Suppressor macrophage treated with lipopolysaccharide for 1 hour (primary cell): Measurements from ENCODE around the gene CHCHD1.
"Not testable (repeated sequence)": the region's sequence is repeated elsewhere in the genome, so short reads cannot be mapped to it uniquely, and the experiment has no call there.

Source experiments
- DNase-seq, 3 donors: peaks; one replicate each; pipeline ENCODE4 v3.0.0-alpha.2; 2020 to 2022

Gene CHCHD1

DNA sequence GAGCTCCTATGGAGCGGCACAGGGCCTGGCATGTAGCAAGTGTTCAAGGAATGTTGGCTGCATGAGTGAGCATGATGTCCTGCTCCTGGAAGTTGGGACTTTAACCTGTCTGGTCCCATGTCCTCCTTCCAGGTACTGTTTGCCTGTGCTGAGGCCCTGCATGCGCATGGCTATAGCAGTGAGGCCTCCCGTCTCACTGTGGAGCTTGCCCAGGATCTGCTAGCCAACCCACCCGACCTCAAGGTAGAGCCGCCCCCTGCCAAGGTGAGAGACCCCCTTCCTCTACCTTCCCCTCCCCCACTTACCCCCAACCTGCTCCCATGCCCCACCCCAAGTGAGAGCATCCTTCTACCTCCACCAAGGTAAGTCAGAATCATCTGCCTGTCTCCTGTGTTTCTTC is 11.6 kb downstream of the CHCHD1 start:
- no peak for DNase-seq

- DNase-seq: not testable (repeated sequence)
These were observed 13.6 kb downstream of the CHCHD1 start for GRCh38 chr10:73795491-73795890.

- not testable (repeated sequence) for DNase-seq
These were observed 14.2 kb downstream of the CHCHD1 start for GRCh38 chr10:73796035-73796434.

GRCh38 chr10:73796766-73797165 is 14.9 kb downstream of the CHCHD1 start:
- no peak for DNase-seq

- no peak for DNase-seq
These were observed 15.6 kb downstream of the CHCHD1 start for GRCh38 chr10:73797324-73798025.

DNA sequence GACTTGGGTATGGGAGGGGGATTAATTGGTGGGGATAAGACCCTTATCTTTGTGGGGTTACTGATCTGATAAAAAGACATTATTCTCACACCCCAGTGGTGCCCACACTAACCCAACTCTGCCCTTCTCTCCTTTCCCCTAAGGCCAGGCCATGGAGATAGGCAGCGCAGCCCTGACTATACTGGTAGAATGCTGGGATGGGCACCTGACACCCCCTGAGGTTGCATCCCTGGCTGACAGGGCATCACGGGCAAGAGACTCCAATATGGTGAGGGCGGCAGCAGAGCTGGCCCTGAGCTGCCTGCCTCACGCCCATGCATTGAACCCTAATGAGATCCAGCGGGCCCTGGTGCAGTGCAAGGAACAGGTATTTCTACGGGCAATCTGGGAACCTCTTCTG is 16.2 kb downstream of the CHCHD1 start:
- no peak for DNase-seq

GRCh38 chr10:73798927-73799560 is 17.2 kb downstream of the CHCHD1 start:
- no peak for DNase-seq

DNA sequence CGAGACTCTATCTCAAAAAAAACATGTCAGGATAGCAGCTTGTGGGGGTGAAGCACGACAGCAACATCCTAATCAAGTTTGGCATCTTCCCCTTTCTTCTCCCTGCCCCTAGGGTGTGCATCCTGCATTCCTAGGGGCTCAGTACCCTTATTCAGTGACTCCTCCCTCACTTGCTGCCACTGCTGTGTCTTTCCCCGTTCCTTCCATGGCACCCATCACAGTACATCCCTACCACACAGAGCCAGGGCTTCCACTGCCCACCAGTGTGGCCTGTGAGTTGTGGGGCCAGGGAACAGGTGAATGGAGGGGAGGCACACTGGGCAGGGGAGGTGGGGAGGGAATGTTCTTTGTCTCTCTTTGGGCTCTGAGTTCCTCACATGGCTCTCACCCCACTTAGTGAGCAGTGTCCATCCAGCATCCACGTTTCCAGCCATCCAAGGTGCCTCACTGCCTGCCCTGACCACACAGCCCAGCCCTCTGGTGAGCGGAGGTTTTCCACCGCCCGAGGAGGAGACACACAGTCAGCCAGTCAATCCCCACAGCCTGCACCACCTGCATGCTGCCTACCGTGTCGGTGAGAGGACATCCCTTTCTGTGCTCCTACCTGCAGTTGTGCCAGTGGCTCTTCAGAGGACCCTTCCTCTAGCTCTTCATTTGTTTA is 18.2 kb downstream of the CHCHD1 start:
- no peak for DNase-seq

DNA sequence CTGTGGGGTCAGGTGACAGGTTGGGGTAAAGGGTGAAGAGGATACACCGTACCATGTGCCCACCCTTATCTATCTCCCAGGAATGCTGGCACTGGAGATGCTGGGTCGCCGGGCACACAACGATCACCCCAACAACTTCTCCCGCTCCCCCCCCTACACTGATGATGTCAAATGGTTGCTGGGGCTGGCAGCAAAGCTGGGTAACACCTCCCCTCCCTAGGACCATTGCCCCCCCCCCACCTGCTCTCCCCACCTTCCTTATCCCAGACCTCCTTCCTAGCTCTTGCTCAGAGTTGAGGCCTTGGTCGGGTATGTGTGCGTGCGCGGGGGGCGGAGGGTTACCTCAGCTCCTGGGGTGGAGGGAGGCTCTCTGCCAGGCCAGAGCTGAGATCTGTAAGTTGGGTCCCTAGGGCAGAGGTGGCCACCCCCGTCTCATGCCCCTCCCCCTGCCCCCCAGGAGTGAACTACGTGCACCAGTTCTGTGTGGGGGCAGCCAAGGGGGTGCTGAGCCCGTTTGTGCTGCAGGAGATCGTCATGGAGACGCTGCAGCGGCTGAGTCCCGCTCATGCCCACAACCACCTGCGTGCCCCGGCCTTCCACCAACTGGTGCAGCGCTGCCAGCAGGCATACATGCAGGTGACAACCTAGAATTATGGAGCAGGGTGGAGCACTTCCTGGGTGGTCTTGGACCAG is 18.9 kb downstream of the CHCHD1 start:
- no peak for DNase-seq

DNA sequence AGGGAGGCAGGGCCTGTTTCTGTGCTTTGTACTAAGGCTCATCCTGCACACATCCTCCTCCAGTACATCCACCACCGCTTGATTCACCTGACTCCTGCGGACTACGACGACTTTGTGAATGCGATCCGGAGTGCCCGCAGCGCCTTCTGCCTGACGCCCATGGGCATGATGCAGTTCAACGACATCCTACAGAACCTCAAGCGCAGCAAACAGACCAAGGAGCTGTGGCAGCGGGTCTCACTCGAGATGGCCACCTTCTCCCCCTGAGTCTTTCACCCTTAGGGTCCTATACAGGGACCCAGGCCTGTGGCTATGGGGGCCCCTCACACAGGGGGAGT is 19.4 kb downstream of the CHCHD1 start:
- no peak for DNase-seq

- DNase-seq: no peak
These were observed 20.6 kb downstream of the CHCHD1 start for GRCh38 chr10:73802276-73802991.

DNA sequence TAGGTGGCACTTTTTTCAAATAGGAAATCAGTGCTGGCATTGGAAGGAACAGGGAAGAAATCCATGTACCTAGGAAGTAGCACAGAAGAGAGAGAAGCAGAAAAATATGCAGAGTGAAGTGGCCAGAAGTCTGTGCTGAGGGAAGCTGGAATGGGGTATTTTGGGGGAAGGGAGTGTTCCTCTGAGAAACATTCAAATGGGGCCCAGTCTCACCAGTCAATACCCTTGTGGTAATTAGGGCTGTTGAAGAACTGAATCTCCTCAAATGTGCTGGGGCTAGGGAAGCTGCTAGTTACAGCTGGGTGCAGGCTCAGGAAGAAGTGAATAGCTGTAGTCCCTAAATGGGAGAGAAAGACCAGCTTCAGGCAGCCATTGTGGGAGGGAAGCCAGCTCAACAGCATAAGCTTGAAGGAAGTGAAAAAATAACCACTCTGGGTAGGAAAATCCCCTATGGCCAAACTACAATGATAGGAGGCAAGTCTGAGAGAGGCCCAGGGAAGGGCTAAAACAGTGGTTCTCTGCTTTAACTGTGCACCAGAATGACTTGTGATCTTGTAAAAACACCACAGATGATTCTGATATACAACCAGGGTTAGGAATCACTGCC is 21.9 kb downstream of the CHCHD1 start:
- DNase-seq: peak; percentile 75 to 80 (median 78)

- no peak for DNase-seq
These were observed 24.5 kb downstream of the CHCHD1 start for GRCh38 chr10:73806176-73806950.

DNA sequence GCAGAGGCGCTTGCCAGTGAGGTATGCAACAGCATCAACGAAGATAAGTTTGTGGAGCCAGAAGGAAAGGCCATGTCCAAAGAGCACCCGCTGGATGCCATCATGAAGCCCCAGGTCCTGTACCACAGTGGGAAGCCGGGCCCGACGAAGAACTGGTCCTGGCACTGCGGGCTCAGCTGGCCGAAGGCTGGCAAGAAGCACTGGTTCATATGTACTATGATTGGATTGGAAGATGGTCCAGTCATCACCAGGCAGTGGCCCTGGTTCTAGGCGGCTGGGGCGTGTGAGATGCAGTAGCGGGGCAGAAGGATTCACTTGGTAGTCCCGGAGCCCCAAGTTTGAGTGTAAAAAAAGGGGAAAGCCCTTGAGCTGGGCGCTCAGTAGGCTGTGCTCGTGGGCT is 25.6 kb downstream of the CHCHD1 start:
- no peak for DNase-seq

DNA sequence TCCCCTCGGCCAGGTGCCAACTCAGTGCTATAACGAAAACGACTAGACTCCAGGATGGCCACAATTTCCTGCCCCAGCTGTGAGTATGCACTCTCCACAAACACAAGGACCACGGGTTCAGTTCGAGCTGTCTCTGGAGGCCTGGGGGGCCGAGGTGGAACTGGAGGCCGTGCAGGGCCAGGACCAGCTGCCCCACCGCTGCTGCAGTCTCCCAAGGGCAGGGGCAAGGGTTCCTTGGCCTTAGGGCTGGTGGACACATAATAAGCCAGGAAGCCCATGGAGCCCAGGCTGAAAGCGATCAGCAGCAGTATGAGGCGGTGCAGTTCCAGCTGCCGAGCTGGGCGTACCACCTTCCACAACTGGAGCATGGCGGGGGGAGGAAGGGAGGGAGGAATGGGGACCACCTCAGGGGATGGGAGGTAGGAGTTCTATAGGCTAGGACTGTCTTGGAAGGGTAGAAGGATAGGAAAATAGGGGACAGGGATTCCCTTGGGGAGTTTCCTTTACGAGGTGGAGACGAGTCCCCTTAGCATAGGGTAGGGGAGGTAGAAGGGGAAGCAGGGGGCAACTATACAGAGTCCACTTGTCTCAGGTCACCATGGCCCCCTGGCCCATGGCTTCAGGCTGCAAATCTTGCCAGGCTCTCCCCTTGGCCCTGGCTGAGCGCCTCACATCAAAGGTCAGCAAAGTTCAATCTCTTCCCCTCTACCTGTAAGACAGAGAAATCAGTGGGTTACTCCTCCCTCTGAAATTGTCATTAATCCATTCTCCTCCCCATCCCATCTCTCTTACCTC is 26.4 kb downstream of the CHCHD1 start:
- no peak for DNase-seq

GRCh38 chr10:73809061-73809818 is 27.4 kb downstream of the CHCHD1 start:
- peak; percentile 19 to 40 (median 24) for DNase-seq

- DNase-seq: peak; percentile 61 to 87 (median 76)
These were observed 28.5 kb downstream of the CHCHD1 start for GRCh38 chr10:73810358-73810734.

- peak in 2 of 3 donors; percentile 13 to 60 for DNase-seq
These were observed 29.1 kb downstream of the CHCHD1 start for GRCh38 chr10:73810735-73811465.

DNA sequence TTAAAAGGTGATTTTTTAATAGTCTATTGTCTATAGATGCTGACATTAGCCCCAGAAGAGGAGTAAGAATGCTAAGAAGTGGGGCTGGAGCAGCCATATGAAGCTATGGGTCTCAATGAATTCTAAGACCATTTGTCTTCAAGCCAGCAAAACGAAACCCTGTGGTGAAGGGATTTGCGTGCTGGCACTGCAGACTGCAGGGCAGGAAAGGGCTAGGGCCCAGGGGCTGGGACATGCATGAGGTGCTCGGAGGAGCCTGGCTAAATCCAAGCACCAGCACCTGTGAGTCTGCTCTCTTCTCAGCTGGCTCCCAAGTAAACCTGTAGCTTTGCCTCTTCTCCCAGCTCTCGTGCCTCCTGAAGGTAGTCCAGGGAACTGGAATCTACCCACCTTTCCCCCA is 30.8 kb downstream of the CHCHD1 start:
- DNase-seq: no peak
